Pancreas (tissue), 10 donors: Measurements from ENCODE around the gene ADCY1. TPM values are rescaled to one million over a fixed set of nuclear protein-coding genes. Genes with fewer than 3 reads are reported as not detected.

Experiments used
- ATAC-seq, 4 donors: fragments of 200-7000 bp; cut with Tn5 transposase; one replicate each; pipeline versions ENCODE4 v1.8.0 to v1.9.1; 2020; ENCODE audit warnings: mild to moderate bottlenecking in 4 of 4, moderate library complexity in 4 of 4
- DNase-seq, 6 donors: peaks; one replicate each; pipeline ENCODE4 v3.0.0-alpha.2; 2020
- FAIRE-seq: peaks from 2 replicates; lab custom pipeline; 2012; peaks lifted over from hg19 to GRCh38; lab: Jason Lieb, UNC
- H3K27ac ChIP-seq, 4 donors: fragments of 200-600 bp; sonication (generic); 1 replicate in 3 of 4; 2 replicates in 1 of 4; pipeline versions ENCODE4 v1.5.0 to v1.8.0; 2020
- H3K27me3 ChIP-seq, 4 donors: fragments of 200-600 bp; one replicate each; pipeline ENCODE4 v1.8.0; 2021
- H3K36me3 ChIP-seq, 3 donors: fragments of 200-600 bp; sonication (generic) in 1 of 3; one replicate each; pipeline versions ENCODE4 v1.5.0 to v1.8.0; 2020 to 2021
- H3K4me1 ChIP-seq, 3 donors: fragments of 200-600 bp; one replicate each; pipeline ENCODE4 v1.8.0; 2021
- H3K4me3 ChIP-seq, 4 donors: fragments of 200-600 bp; sonication (generic) in 2 of 4; one replicate each; pipeline versions ENCODE4 v1.5.0 to v1.8.0; 2020 to 2021
- H3K9me3 ChIP-seq, 4 donors: fragments of 200-600 bp; one replicate each; pipeline ENCODE4 v1.8.0; 2021
- WGBS, 2 donors: extraction: QIAGEN DNeasy Blood & Tissue Kit; methylation state at CpG; one replicate each; pipeline ENCODE4 v1.1.7; 2013; 5-methylcytosine and 5-hydroxymethylcytosine counted together
- intact Hi-C, 3 donors: fragments of 100-400 bp; cut with DNase I; formaldehyde crosslinking; loops; one replicate each; pipeline versions ENCODE4 v1.11.1 to v1.14.2; 2022
- polyA plus RNA-seq, 2 donors: library from polyadenylated mRNA; stranded (reverse); fragments of 200-250 nt; gene quantifications; one replicate each; pipeline ENCODE4 v1.2.3, GENCODE V29; 2013
- total RNA-seq, 6 donors: library from RNA; stranded (reverse); fragmentation: NEBNext Ultra II Directional in 4 of 6; extraction: Animal tissue kit (Norgen Biotek cat#: 25700) in 4 of 6; gene quantifications; one replicate each; pipeline versions ENCODE4 v1.2.1 to v1.2.4, GENCODE V29; 2021 to 2023
- TF ChIP-seq, protein P1 (sequence below), 4 donors: fragments of 200-600 bp; sonication (generic) in 3 of 4; IDR thresholded peaks; one replicate each; pipeline versions ENCODE4 v1.5.0 to v1.8.0; 2021; ENCODE audit warnings: antibody characterized with exemption in 4 of 4
- donor health status: healthy with polysubstance abuse.
- donor health status: DM: no; HTN: no; CAD: no; lungs with moderate emphysema.
- donor health status: DM: no; HTN: no; CAD: no.
- donor health status: control.
- donor health status: control.
- donor health status: Bipolar disorder and iron deficiency.
- donor health status: DM: yes; HTN: yes; CAD: no.
- donor health status: DM: no; HTN: no; CAD: no.
- donor health status: DM: no; HTN: no; CAD: no.
- donor health status: DM: yes; HTN: yes; CAD: no.

ADCY1 gene
- total and polyA plus RNA-seq, 8 donors: 1.0 to 5.8 (median 4.2) TPM

GRCh38 chr7:45590679-45591057 lies 16.5 kb downstream of the ADCY1 start:
- WGBS, 2 donors: 42 to 54% methylated on average over 5 of the region's 5 CpGs
- Histone ChIP-seq H3K36me3 (no peaks in the 10 kb centered on the region), H3K4me3 (no peak overlapping the region), H3K27me3 (no peaks in the 10 kb centered on the region), H3K9me3 (no peaks in the 10 kb centered on the region), H3K27ac (no peak overlapping the region), H3K4me1 (no peaks in the 10 kb centered on the region)
- ATAC-seq (no peak), FAIRE-seq (no peak), DNase-seq (peak in 1 of 6 donors; percentile 47)
- intact Hi-C loops: no loop called here
- TF ChIP-seq, protein P1, sequence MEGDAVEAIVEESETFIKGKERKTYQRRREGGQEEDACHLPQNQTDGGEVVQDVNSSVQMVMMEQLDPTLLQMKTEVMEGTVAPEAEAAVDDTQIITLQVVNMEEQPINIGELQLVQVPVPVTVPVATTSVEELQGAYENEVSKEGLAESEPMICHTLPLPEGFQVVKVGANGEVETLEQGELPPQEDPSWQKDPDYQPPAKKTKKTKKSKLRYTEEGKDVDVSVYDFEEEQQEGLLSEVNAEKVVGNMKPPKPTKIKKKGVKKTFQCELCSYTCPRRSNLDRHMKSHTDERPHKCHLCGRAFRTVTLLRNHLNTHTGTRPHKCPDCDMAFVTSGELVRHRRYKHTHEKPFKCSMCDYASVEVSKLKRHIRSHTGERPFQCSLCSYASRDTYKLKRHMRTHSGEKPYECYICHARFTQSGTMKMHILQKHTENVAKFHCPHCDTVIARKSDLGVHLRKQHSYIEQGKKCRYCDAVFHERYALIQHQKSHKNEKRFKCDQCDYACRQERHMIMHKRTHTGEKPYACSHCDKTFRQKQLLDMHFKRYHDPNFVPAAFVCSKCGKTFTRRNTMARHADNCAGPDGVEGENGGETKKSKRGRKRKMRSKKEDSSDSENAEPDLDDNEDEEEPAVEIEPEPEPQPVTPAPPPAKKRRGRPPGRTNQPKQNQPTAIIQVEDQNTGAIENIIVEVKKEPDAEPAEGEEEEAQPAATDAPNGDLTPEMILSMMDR (IDR thresholded peaks at IDR 0.05): no peak

- H3K4me3 ChIP-seq: no peak overlapping the region
- peak in 2 of 6 donors; percentile 2 to 43 for DNase-seq
- WGBS, 2 donors: 82 to 83% methylated on average over 11 of the region's 11 CpGs
Measured at GRCh38 chr7:45591101-45591906, 17.1 kb downstream of the ADCY1 start.

DNA sequence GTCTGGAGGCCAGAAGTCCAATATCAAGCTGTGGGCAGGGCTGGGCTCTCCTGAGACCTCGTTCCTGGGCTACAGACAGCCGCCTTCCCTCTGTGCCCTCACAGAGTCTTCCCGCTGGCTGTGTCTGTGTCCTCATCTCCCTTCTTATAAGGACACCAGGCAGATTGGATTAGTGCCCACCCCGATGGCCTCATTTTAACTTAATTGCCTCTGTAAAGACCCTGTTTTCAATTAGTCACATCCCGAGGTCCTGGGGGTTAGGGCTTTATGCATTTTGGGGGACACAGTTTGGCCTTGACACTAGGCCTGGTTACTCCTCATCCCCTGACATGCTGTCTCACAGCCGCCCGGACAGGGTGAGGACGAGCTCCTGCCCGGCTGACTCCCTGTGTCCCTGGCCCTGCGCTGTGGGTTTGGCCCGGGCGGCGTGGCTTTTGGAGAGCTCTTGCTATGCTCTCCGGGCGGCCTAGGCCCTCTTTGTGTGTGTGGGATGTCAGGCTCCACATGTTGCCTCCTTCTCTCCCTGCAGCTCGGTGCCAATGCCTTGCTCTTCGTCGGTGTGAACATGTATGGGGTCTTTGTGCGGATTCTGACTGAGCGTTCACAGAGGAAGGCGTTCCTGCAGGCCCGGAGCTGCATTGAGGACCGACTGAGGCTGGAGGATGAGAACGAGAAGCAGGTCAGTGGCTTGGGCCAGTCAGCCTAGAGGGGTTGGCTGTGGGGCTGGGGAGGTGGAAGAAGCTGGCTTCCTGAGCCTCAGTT lies 18.2 kb downstream of the ADCY1 start:
- FAIRE-seq (no peak), DNase-seq (peak in 3 of 6 donors; percentile 2 to 65 (median 44)), ATAC-seq (no peak)
- H3K9me3 ChIP-seq: no peaks in the 10 kb centered on the region
- H3K27me3 ChIP-seq: no peaks in the 10 kb centered on the region
- no peaks in the 10 kb centered on the region for H3K4me1 ChIP-seq
- 89 to 90% methylated on average over 24 of the region's 24 CpGs for WGBS, 2 donors
- H3K36me3 ChIP-seq: no peaks in the 10 kb centered on the region
- no peak overlapping the region for H3K4me3 ChIP-seq
- intact Hi-C loops: no loop called here
- H3K27ac ChIP-seq: no peak overlapping the region
- TF ChIP-seq, protein P1 (IDR thresholded peaks at IDR 0.05): no peak

More at GRCh38 chr7:45591101-45591906, 17.1 kb downstream of the ADCY1 start:
- intact Hi-C loops: no loop called here
- no peaks in the 10 kb centered on the region for H3K36me3 ChIP-seq
- H3K27me3 ChIP-seq: no peaks in the 10 kb centered on the region
- no peak for ATAC-seq
- TF ChIP-seq, protein P1 (IDR thresholded peaks at IDR 0.05): no peak
- no peaks in the 10 kb centered on the region for H3K4me1 ChIP-seq
- H3K27ac ChIP-seq: no peak overlapping the region
- no peaks in the 10 kb centered on the region for H3K9me3 ChIP-seq
- no peak for FAIRE-seq

DNA sequence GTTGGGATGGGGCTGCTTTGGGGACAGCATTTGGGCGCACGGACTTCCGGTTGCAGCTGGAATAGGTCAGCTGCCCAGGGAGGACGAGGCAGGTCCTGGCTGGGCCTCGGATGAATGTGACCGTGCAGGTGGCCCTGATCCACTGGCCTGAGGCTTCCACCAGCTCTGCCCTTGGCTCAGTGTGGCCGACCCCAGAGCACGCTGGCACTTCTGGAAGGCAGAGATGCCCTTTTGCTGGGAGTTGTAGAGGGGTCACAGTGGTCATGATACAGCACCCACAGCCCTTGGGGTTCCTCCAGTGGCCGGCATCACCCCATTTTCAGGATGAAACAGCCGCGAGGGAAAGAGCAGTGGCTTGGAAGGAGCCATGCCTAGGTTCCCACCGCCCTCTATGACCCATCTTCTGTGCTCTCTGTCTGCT lies 19.0 kb downstream of the ADCY1 start:
- DNase-seq: peak in 3 of 6 donors; percentile 4 to 48 (median 38)
- WGBS, 2 donors: 94 to 97% methylated on average over 12 of the region's 12 CpGs
- Histone ChIP-seq H3K9me3 (no peaks in the 10 kb centered on the region), H3K36me3 (no peaks in the 10 kb centered on the region), H3K4me3 (no peak overlapping the region), H3K27ac (no peak overlapping the region), H3K27me3 (no peaks in the 10 kb centered on the region), H3K4me1 (no peaks in the 10 kb centered on the region)
- intact Hi-C loops: no loop called here
- ATAC-seq: no peak
- TF ChIP-seq, protein P1 (IDR thresholded peaks at IDR 0.05): no peak
- FAIRE-seq: no peak
